HG03175 (cell line): ENCODE results near the gene CPM.

Experiments
- ATAC-seq: cut with Tn5 transposase; IDR thresholded peaks from one replicate; pipeline ENCODE4 v1.9.1; 2021; ENCODE audit warnings: mild to moderate bottlenecking, moderate library complexity; ENCODE audit not compliant: unreplicated experiment

CPM gene

DNA sequence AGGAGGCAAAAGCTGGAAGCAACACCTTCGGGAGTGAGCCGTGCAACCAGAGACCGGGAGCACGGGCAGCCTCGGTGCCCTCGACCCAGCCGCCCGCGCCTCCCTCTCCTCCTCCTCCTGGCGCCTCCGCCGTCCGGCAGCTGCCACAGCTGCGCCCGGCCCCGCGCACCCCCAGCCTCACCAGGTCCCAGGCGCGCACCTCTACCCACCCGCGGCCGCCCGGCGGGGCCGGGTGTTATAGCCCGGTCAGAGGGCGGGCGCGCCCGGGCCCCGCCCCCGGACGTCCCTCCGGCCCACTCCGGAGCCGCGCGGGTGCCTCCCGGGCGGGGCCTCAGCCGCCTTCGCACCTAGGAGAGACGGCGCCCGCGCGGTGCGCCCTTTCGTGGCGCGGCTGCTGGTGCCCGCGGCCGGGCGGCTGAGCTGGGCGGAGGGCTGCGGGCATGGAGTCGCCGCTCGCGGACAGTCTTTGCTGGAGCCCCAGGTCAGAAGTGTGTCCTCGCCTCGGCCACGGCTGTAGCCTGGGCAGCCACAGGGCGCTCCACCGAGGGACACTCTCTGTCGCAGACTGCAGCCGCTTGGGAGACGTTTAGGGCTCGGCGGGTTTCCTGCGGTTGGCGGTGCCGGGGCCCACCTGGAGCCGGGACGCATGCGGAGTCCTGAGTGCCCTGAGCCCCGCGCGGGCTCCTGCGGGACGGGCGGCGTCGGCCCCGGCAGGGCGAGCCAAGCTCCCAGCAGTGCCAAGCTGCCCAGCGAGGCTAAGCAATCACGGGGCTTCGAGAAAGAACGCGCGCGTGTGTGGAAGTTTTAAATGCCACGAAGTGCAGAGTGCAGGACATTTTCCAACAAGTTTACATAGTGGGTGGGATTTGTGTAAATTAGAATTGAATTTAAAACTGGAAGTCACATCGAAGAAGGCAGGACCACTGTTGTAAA, at the start of gene CPM:
Gene CPM, minus strand, starts transcription at position 211 of the 933 bp plus-strand sequence. CDS start 334 bp downstream, outside the sequence.
- peak; percentile 97 for ATAC-seq

- ATAC-seq, result no peak
Measured at GRCh38 chr12:68981516-68981915, 48.5 kb upstream of the CPM start.

DNA sequence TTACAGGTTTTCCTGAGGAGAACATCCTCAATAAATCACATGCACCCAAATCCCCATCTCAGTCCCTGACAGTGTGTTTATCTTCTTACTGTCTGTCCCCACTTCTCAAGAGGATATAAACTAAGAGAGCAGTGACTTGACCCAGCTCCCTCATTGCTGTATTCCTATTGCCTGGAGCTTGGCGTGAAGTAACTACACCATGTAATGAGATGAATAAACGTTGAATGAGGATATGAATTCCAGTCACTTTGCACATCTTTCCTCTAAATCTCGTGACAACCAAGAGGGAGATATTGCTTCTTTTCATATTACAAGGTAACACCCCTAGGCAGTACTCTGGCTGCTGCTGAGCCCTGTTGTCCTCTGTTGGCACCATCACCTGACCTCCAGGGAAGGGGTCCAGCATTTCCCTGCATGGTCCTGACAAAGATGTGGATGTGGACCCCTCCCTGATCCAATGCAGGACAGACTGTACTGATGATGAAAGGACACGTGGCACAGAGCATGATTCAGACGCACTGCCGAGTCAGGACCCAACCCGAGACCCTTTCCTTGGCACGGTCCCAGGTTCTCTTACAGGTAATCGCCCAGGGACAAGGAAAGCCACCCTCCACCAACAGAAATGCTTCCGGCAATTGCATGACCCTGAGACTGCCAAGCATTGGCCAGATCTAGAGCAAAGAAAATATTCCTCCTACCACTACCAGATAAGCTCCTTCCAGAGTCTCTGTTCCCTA, 47.7 kb upstream of the CPM start:
- no peak for ATAC-seq

DNA sequence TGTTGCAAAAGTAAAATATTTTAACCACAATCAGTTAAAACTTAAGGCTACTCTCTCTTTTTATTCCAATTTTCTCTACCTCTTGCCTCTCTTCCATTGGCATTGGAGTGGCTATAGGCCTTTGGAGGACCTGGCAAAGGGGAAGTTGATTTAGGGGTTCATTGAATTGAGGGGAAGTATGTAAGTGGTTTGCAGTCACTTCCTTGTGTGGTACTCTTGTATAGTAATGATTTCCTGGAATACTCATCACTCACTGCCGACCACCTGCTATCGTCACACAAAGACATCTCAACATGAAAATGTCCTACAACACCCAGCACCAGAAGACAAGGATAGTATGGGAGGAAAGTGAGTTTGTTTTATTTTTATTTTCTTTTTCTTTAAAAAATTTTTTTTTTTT, 45.7 kb upstream of the CPM start:
- no peak for ATAC-seq

GRCh38 chr12:68977909-68978610, 45.1 kb upstream of the CPM start:
- ATAC-seq, result no peak

DNA sequence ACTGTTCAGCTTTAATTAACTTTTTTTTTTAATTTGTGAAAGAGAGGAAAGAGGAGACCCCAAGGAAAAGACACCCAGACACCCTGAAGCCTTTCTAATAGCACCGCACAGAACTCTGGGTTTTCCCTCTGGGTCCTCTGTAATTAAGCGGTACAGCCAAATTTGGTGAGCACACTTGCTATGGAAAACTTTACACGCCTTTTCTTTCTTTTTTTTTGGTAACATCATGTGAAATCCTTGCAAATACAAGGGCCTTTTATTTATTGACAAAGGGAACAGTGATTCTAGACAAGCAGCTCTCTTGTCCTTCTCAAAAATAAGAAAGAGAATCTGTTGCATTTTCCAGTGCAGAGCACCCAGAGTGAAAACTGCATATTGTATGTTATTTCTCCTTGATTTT, 44.4 kb upstream of the CPM start:
- no peak for ATAC-seq

DNA sequence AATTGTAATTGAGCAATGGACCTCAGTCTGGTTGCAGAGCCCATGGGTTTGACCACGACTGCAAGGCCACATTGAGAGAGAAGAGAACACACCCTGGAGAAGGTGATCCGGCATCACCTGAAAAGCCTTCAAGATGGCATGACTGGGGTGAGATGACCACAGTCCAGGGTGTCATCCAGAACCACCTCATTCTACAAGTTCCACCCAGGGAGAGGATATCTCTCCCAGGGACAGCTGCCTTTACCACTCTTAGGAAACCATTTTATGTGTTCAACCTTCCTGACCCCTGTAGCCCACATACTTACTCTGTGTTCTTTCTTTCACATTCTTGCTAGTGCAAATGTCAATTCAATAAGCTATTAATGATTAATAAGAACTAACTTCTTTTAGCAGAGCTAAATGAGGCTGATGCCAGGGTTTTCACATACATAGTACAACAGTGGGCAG, 43.4 kb upstream of the CPM start:
- no peak for ATAC-seq

- no peak for ATAC-seq
Measured at GRCh38 chr12:68975811-68976210, 42.8 kb upstream of the CPM start.

GRCh38 chr12:68972595-68972994, 39.6 kb upstream of the CPM start:
- ATAC-seq, result no peak

GRCh38 chr12:68971404-68971803, 38.4 kb upstream of the CPM start:
- no peak for ATAC-seq

- no peak for ATAC-seq
Measured at GRCh38 chr12:68970951-68971350, 38.0 kb upstream of the CPM start.

DNA sequence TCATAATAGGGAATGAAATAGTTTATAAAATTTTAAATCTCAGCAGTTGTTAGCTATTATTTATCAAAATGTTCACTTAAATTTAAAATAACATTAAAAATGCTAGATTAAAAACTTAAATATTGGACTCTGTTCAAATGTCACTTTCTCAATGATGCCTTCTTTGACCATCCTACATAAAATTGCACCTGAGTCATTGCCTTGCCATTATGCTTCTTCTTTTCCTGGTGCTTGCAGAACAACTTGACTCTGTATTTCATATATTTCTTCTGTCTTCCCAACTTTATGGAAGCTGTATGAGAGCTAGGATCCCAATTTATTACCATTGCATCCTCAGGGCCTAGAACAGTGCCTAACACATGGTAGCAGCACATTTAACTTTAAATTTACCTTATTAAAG, 37.3 kb upstream of the CPM start:
- ATAC-seq, result no peak

GRCh38 chr12:68967046-68967445, 34.1 kb upstream of the CPM start:
- ATAC-seq, result no peak

DNA sequence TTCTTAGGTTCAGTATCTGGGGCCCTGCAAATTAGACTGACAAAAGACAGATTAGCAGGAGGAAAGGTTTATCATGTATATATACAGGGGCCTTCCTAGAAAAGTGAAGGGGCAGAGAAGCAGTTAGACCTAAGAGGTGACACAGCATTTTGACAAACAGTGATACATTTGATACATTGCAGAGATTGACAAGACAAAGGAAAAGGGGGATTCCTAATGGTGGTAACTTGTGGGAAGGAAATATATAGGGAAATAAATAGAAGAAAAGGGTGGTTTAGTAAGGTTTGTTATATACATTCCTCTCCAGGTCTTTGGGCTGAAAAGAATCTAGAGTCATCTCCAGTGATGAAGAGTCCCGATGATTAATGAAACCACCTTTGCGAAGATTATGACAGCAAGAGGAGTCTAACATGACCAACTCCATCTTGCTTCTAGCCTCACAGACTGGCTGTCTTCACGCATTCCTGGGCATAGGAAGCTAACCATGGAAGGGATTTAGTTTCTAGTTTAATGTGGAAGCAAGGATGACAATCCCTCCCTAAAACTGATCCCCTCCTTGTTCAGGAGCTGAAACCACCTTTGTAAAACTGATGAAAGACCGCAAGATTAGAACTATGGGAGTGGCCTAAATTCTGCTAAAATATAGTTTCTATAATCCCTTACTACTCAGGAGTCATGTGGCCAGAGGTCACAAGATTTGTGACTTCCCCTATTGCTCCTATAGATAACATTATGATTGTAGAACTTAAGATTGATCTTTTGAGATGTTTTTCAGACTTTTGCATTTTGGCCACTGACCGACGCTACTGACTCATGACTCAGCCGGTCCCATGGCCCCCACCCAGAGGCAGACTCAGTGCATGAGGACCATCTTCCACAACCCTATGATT, 31.1 kb upstream of the CPM start:
- no peak for ATAC-seq

GRCh38 chr12:68962877-68963855, 30.2 kb upstream of the CPM start:
- ATAC-seq, result no peak

GRCh38 chr12:68959891-68960464, 27.0 kb upstream of the CPM start:
- ATAC-seq, result no peak

DNA sequence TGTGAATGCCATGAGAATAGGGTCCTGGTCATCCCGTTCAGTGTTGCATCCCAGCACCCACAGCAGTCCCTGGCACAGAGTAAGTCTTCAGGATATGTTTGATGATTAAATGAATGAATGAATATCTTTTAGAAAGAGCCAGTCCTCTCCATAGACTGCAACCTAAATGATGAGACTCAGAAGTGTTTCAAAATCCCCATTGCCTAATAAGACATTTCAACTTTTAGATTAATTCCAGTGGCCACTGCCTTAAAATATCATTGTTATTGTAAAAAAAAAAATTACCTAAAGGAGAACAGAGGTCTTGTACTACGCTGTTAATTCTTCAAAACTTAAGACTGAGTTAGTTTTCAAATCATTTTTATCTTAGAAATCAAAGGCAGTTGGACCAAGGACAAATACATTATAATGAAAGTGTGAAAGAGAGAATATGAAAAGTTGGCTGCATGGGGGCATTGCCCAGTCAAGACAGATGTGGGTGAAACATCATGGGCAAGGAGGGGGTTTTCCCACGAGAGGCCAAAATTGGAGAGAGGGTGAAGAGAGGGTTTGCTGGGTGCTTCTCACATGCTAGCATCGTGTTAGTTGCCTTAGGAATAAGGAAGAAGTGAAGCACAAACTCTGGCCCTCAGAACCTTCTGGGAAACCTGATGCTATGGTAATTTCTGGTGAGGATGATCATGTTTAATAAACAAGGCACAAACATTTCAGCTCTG, 26.3 kb upstream of the CPM start:
- no peak for ATAC-seq

- peak; percentile 96 for ATAC-seq
Measured at GRCh38 chr12:68958322-68958721, 25.4 kb upstream of the CPM start.
